Fibroblast of pulmonary artery (primary cell): Measurements from ENCODE around the gene AUTS2.

Experiments
- DNase-seq: peaks from one replicate; pipeline ENCODE4 v3.0.0-alpha.2; 2010; ENCODE audit warnings: low read depth
- H3K4me3 ChIP-seq: replicated peaks from 2 replicates; pipeline ENCODE4 v1.5.1; 2011; ENCODE audit warnings: low read depth, mild to moderate bottlenecking, control low read depth, low read length, moderate library complexity
- TF ChIP-seq, protein P1 (sequence below): IDR thresholded peaks from 2 replicates; pipeline ENCODE4 v1.5.1; 2011; ENCODE audit warnings: mild to moderate bottlenecking, control low read depth, low read length, inconsistent platforms; ENCODE audit errors: missing control alignments

Gene AUTS2

DNA sequence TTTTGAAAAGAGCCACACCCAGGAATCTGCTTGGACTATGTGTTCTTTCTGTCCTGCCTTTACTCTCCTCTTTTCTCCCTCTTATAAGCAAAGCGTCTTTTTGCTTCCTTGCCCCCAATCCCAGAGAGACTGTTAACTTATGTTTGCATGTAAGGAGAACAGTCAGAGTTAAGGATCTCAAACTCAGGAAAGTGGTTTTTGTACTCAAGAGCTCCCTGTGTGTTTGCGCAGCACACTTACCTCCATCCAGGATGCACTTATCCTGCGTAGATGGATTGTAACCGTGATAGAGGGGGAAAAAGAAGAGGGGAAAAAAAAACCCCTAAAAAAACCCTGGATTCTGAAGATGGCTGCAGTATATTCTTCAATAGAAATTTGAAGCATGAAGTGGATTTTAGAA, 228.9 kb downstream of the AUTS2 start:
- no peak for DNase-seq
- H3K4me3 ChIP-seq, result no peak overlapping the region
- TF ChIP-seq, protein P1, sequence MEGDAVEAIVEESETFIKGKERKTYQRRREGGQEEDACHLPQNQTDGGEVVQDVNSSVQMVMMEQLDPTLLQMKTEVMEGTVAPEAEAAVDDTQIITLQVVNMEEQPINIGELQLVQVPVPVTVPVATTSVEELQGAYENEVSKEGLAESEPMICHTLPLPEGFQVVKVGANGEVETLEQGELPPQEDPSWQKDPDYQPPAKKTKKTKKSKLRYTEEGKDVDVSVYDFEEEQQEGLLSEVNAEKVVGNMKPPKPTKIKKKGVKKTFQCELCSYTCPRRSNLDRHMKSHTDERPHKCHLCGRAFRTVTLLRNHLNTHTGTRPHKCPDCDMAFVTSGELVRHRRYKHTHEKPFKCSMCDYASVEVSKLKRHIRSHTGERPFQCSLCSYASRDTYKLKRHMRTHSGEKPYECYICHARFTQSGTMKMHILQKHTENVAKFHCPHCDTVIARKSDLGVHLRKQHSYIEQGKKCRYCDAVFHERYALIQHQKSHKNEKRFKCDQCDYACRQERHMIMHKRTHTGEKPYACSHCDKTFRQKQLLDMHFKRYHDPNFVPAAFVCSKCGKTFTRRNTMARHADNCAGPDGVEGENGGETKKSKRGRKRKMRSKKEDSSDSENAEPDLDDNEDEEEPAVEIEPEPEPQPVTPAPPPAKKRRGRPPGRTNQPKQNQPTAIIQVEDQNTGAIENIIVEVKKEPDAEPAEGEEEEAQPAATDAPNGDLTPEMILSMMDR, result no peak

DNA sequence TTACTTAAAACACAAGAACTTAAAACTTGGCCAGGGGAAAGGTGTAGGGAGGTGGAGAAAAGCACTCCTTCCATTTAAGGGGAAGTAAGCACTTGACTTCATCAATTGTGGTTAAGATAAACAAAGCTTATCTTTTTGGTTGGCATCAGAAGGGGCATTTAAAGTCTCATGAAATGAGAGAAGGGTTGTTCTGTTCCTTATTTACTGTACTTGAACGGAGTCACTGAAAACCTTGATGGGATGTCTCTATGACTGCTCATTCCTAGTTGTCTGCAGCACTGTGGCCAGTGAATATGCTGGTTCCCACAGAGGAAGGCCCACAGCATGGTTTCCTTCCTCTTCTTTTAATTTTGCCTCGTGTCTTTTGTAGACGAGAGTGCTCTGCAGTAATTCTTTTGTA, 229.3 kb downstream of the AUTS2 start:
- DNase-seq, result no peak
- H3K4me3 ChIP-seq, result no peak overlapping the region
- TF ChIP-seq, protein P1, result no peak

- TF ChIP-seq, protein P1, result no peak
- no peak for DNase-seq
- no peak overlapping the region for H3K4me3 ChIP-seq
Measured at GRCh38 chr7:69832356-69832755, 234.1 kb downstream of the AUTS2 start.

DNA sequence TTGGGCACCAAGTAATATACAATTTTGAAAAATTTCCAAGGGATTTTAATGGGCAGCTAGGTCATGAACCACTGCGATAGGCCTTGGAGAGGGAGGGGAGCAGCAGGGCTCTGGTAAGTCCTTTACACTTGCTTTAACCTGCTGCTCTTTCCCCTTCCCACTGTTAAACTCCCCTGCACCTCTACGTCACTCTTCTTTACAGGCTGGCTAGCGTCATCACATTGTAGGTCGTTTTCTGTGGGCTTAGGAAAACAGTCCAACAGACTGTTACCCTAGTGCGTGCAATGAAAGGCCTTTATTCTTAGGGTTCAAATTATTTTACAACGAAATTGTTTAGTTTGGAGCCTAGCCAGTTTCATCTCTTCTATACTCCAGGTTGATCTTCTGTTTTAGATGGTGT, 235.7 kb downstream of the AUTS2 start:
- H3K4me3 ChIP-seq, result no peak overlapping the region
- DNase-seq, result no peak
- TF ChIP-seq, protein P1, result no peak

GRCh38 chr7:69836702-69837101, 238.4 kb downstream of the AUTS2 start:
- TF ChIP-seq, protein P1, result no peak
- no peak overlapping the region for H3K4me3 ChIP-seq
- DNase-seq, result no peak

DNA sequence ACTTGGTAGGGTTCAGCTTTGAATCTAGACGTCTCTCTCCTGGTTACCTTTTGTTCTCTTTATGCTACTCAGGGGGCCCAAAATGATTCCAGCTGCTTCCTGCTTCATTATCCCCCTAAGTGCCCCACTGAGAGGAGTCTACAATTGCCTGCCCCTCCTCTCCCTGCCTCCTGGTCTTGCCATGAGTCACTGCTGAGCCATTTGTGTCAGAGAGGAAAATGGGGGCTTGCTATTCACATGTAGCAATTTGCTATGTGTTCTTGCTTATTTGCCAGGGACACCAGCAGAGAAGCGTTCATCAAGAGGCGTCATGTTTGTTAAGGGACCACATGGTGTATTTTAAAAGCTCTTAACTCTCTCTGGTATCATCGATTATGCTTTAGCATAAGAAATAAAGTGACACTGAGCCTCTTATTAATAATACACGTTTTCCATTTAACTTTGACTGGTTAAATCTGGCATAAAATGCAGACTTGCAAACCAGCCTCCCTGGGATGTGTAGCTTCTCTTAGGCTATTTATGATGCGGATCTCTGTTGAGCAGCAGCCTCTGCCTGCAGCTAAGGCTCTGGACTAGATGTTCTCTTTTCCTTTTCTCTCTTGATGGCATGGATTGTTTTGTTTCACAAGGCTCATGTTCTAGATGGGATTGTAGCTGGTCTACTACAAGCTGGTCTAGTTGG, 239.3 kb downstream of the AUTS2 start:
- H3K4me3 ChIP-seq, result no peak overlapping the region
- TF ChIP-seq, protein P1, result no peak
- peak; percentile 10 for DNase-seq

DNA sequence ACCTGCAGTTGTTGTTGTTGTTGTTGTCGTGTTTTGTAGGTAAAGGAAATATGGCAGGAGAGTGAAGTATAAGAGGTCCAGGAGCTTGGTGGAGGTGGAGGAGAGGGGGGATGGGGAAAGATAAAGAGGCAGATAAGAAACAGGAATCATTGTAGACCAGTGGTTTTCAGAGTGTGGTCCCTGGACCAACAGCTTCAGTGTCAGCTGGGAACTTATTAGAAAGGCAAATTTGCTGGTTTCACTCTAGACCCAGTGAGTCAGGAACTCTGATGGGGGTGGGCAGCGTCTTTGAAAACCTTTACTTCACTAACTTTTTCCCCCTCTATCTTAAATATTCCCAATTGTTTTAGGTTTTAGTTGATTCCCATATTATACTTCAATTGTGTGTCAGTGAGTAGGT, 241.5 kb downstream of the AUTS2 start:
- no peak for DNase-seq
- H3K4me3 ChIP-seq, result no peak overlapping the region
- TF ChIP-seq, protein P1, result no peak
